ENCODE measurements around the gene C1R.
A peak's percentile ranks its signal among the peaks of the same experiment; 100 is the strongest.

C1R gene

GRCh38 chr12:7092229-7092985 is at the start of gene C1R:
C1R (minus strand) TSS chr12:7092445; CDS start chr12:7092388, 57 bp downstream.
- DNase-seq, result peak in 1 of 2 experiments; percentile 29

- DNase-seq, result no peak
These were observed 49.2 kb upstream of the C1R start for GRCh38 chr12:7141351-7142005.

- no peak for DNase-seq
These were observed 47.0 kb upstream of the C1R start for GRCh38 chr12:7139200-7139599.

GRCh38 chr12:7137908-7138307 is 45.7 kb upstream of the C1R start:
- no peak for DNase-seq

- no peak for DNase-seq
These were observed 44.4 kb upstream of the C1R start for GRCh38 chr12:7136676-7137075.

- DNase-seq, result no peak
These were observed 43.8 kb upstream of the C1R start for GRCh38 chr12:7136071-7136470.

GRCh38 chr12:7134396-7135166 is 42.3 kb upstream of the C1R start:
- no peak for DNase-seq

GRCh38 chr12:7131502-7131866 is 39.2 kb upstream of the C1R start:
- DNase-seq, result no peak

- no peak for DNase-seq
These were observed 38.7 kb upstream of the C1R start for GRCh38 chr12:7130701-7131501.

GRCh38 chr12:7129872-7130691 is 37.8 kb upstream of the C1R start, which contains the start of gene CLSTN3:
CLSTN3 (plus strand) TSS chr12:7130371; CDS start chr12:7130649, 278 bp downstream.
- peak; percentile 65 to 84 for DNase-seq

GRCh38 chr12:7129287-7129871 is 37.1 kb upstream of the C1R start:
- no peak for DNase-seq

- no peak for DNase-seq
These were observed 36.5 kb upstream of the C1R start, which contains the start of gene RBP5 for GRCh38 chr12:7128681-7129286. RBP5 (minus strand) TSS chr12:7128889; CDS start chr12:7128775, 114 bp downstream.

GRCh38 chr12:7127916-7128626 is 35.8 kb upstream of the C1R start:
- no peak for DNase-seq

- no peak for DNase-seq
These were observed 33.5 kb upstream of the C1R start for GRCh38 chr12:7125632-7126227.

GRCh38 chr12:7123806-7124522 is 31.7 kb upstream of the C1R start:
- no peak for DNase-seq

GRCh38 chr12:7122811-7123769 is 30.8 kb upstream of the C1R start:
- DNase-seq, result no peak

GRCh38 chr12:7121324-7121723 is 29.1 kb upstream of the C1R start:
- no peak for DNase-seq

- DNase-seq, result no peak
These were observed 27.9 kb upstream of the C1R start for GRCh38 chr12:7120166-7120565.

Data from SW 1271 (cell line).